Measurements from ENCODE around the gene KRTAP9-1. TPM values are rescaled to one million over a fixed set of nuclear protein-coding genes. Genes with fewer than 3 reads are reported as not detected.
"Not testable (repeated sequence)": the region's sequence is repeated elsewhere in the genome, so short reads cannot be mapped to it uniquely, and the experiment has no call there.

KRTAP9-1 gene, protein sequence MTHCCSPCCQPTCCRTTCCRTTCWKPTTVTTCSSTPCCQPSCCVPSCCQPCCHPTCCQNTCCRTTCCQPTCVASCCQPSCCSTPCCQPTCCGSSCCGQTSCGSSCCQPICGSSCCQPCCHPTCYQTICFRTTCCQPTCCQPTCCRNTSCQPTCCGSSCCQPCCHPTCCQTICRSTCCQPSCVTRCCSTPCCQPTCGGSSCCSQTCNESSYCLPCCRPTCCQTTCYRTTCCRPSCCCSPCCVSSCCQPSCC
- not detected for total RNA-seq
- long read RNA-seq, result 0 reads

GRCh38 chr17:41189837-41190318 lies at the start of gene KRTAP9-1:
TSS of gene KRTAP9-1 (plus strand) at chr17:41189887. CDS start at chr17:41189887, 0 bp downstream.
- ATAC-seq, result not testable (repeated sequence)

GRCh38 chr17:41140360-41141131 lies 49.1 kb upstream of the KRTAP9-1 start, which contains the start of gene KRTAP4-6:
TSS of gene KRTAP4-6 (minus strand) at chr17:41140544. CDS start at chr17:41140487, 57 bp downstream.
- intact Hi-C loops (cut with DNase I), result no loop called here

More at GRCh38 chr17:41189837-41190318, at the start of gene KRTAP9-1:
- DNase-seq; intact Hi-C loops (cut with DNase I): not testable (repeated sequence)

GRCh38 chr17:41141361-41141760 lies 48.3 kb upstream of the KRTAP9-1 start:
- ATAC-seq (no peak), DNase-seq (no peak)
- intact Hi-C loops (cut with DNase I), result no loop called here

More at GRCh38 chr17:41140360-41141131, 49.1 kb upstream of the KRTAP9-1 start, which contains the start of gene KRTAP4-6:
- no peak for DNase-seq
- no peak for ATAC-seq

DNA sequence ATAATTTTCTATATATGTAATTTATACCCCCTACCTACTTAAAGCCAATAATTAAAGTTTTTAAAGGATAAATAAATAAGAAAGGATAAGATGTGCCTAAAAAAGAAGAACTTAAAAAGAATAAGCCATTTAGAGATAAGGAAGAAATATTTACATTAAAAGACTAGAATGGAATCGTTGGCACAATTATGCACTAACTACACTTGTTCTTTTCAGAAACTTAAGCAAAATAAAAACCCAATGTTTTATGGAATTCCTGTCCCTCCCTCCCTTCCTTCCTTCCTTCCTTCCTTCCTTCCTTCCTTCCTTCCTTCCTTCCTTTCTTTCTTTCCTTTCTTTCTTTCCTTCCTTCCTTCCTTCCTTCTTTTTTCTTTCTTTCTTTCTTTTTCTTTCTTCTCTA lies 44.8 kb upstream of the KRTAP9-1 start:
- intact Hi-C loops (cut with DNase I), result no loop called here
- DNase-seq, result no peak
- ATAC-seq, result no peak

GRCh38 chr17:41145261-41145660 lies 44.4 kb upstream of the KRTAP9-1 start:
- ATAC-seq, result no peak
- intact Hi-C loops (cut with DNase I), result no loop called here

GRCh38 chr17:41147531-41148204 lies 42.0 kb upstream of the KRTAP9-1 start:
- intact Hi-C loops (cut with DNase I), result no loop called here
- DNase-seq, result no peak
- ATAC-seq, result no peak

More at GRCh38 chr17:41145261-41145660, 44.4 kb upstream of the KRTAP9-1 start:
- no peak for DNase-seq

DNA sequence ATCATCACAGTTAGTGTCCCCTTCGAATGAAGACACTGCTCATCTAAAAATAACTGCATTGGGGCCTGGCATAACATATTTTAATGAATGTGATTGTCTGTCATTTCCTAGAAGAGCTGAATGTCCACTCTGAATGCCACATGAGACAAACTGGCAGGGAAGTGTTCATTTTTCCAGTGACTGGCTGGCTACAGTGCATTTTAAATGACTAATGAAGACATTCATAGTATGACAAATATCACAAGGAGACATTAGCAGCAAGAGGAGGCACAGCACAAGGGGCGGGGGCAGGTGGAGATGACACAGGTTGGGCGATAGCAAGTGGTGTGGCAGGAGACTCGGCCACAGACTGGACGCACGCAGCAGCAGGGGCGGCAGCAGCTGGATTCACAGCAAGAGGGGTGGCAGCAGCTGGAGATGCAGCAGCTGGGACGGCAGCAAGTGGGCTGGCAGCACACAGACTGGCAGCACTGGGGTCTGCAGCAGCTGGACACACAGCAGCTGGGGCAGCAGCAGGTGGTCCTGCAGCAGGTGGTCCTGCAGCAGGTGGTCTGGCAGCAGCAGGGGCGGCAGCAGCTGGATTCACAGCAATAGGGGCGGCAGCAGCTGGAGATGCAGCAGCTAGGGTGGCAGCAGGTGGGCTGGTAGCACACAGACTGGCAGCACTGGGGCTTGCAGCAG lies 40.6 kb upstream of the KRTAP9-1 start:
- DNase-seq; intact Hi-C loops (cut with DNase I); ATAC-seq: not testable (repeated sequence)

GRCh38 chr17:41149652-41149985 lies 40.1 kb upstream of the KRTAP9-1 start, which contains the start of gene KRTAP4-5:
TSS of gene KRTAP4-5 (minus strand) at chr17:41149825. CDS start at chr17:41149767, 58 bp downstream.
- intact Hi-C loops (cut with DNase I), result no loop called here
- ATAC-seq (no peak), DNase-seq (no peak)

DNA sequence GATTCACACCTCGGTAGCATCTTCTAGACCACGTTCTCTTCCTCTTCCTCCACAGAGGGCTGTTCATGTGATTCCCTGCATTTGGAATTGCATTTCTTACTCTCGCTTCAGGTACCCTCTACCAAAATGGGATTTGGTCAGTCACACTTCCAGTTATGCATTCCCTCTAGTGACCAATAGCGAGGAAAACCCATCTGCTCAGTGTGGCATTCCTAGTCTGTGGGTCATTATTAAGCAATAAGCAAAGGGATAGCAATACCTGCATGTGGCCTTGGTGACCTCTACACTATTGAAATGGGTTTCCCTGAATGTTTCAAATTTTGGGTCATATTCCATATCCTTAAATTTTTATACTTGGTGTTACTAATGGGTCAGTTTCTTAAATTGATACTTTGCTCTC lies 39.7 kb upstream of the KRTAP9-1 start:
- ATAC-seq (no peak), DNase-seq (no peak)
- intact Hi-C loops (cut with DNase I), result no loop called here

- DNase-seq, result no peak
- ATAC-seq, result no peak
- intact Hi-C loops (cut with DNase I), result no loop called here
Observed at GRCh38 chr17:41151525-41151924, 38.2 kb upstream of the KRTAP9-1 start.

- DNase-seq, result no peak
- no peak for ATAC-seq
- intact Hi-C loops (cut with DNase I), result no loop called here
Observed at GRCh38 chr17:41153856-41154255, 35.8 kb upstream of the KRTAP9-1 start.

GRCh38 chr17:41160190-41160589 lies 29.5 kb upstream of the KRTAP9-1 start:
- intact Hi-C loops (cut with DNase I); DNase-seq; ATAC-seq: not testable (repeated sequence)

DNA sequence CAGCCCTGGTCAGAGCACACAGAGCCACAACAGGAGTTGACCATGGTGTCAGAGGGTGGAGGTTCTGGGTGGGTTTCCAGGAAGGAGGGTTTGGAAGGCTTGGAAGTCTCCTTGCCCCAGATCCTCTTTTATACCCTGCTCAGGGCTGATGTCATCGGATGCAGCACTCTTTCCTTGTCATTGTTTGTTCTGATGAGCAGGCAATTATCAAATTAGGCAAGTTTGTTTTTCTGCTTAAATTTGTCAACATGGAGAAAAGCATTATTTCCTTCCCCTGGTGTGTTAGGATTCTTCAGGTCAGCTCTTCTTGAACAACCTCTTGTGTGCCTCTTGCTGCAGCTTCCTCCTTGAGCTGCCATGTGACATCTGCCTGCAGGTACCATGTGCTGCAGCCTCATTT lies 29.0 kb upstream of the KRTAP9-1 start, which contains the start of gene KRTAP4-4:
TSS of gene KRTAP4-4 (minus strand) at position 101 of the 400 bp plus-strand sequence. CDS start at position 44, 57 bp downstream.
- DNase-seq (no peak), ATAC-seq (no peak)
- intact Hi-C loops (cut with DNase I), result no loop called here

DNA sequence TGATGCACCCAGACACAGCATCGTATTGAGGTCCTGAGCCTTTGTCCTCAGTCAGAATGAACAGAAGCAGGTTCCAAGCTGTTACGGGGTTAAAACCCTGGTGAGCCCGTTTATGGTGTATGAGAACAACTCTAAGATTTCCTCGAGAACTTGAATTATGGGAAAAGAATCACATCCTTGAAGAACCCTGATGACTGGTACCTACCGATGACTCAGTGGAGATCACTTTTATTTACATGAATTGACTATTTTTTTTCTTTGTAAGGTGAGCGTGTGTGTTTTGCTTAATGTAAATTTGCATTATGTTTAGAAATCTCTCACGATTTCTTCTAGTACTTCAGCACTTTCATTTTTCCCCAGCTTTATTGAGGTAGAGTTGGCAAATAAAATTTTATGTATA lies 25.9 kb upstream of the KRTAP9-1 start:
- DNase-seq (no peak), ATAC-seq (no peak)
- intact Hi-C loops (cut with DNase I), result no loop called here

- intact Hi-C loops (cut with DNase I), result no loop called here
- DNase-seq (no peak), ATAC-seq (no peak)
Observed at GRCh38 chr17:41167561-41167960, 22.1 kb upstream of the KRTAP9-1 start.

GRCh38 chr17:41168121-41168520 lies 21.6 kb upstream of the KRTAP9-1 start, which contains the start of gene KRTAP4-3:
TSS of gene KRTAP4-3 (minus strand) at chr17:41168221. CDS start at chr17:41168172, 49 bp downstream.
- intact Hi-C loops (cut with DNase I), result no loop called here
- no peak for ATAC-seq
- no peak for DNase-seq

- DNase-seq (no peak), ATAC-seq (no peak)
- intact Hi-C loops (cut with DNase I), result no loop called here
Observed at GRCh38 chr17:41171886-41172285, 17.8 kb upstream of the KRTAP9-1 start.

DNA sequence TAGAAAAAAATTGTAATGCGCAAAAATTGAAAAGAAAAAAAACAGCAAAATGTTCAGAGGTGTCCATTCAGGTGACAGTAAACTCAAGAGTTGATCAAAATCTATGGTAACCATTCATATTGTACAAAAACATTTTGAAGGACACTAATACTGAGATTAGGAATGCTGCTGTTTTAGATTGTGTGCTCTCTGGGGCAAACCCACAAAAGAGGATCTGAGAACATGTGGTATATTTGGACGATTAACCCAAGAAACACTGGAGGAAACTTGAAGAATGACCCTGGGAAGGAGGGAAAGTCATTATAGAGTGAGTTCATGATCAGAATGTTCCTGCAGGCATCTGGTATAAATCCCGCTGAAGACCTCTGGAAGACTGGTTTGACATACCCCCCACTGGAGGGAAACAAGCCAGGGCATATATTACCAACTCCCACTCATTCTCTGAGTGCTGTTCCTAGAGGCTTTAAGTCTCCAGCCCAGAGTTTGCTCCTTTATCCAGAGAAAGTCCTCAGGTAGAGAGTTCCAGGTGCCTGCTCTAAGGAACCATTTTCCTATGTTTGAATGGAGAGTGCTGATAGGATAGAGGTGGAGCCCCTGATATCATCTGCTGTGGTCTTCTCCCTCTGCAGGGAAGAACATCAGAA lies 12.8 kb upstream of the KRTAP9-1 start:
- intact Hi-C loops (cut with DNase I), result no loop called here
- ATAC-seq (no peak), DNase-seq (no peak)
